GM19463 (cell line): ENCODE results near the gene SEMA6A.

Source experiments
- ATAC-seq: cut with Tn5 transposase; IDR thresholded peaks from one replicate; pipeline ENCODE4 v1.9.1; 2021; ENCODE audit warnings: mild to moderate bottlenecking, moderate library complexity; ENCODE audit not compliant: unreplicated experiment

The SEMA6A gene

DNA sequence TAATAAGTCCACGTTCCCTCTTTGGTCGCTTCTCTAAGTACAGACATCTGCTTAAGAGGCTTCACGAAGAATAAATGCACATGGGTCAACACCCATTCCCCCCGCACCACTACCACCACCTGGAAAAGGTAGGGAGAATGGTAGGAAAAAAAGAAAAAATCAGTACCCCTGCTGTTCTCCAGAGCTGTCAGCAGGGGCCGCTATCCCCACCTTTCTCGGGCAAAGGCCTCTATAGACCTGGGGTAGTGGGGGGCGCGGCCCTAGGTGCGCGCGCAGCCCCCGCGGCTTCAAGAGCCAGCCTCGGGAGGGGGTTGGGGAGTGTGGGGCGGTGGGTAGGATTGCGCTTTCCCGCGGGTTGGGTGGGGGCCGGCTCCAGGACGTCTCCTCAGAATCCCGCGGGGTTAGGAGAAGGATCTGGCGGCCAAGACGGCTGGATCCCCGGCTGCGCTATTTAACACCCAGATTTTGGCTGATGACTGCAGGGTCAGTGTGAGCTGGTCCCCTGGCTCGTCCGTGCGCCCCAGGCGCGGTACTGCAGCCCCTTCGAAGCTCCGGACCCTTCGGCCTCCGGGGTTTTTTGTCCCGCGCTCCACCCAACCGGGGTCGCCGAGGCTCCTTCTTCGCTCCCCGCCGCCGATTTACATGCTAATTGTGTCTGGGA is 1.6 kb upstream of the SEMA6A start:
- peak; percentile 31 for ATAC-seq

GRCh38 chr5:116575326-116576052 is 866 bp upstream of the SEMA6A start:
- ATAC-seq: no peak

DNA sequence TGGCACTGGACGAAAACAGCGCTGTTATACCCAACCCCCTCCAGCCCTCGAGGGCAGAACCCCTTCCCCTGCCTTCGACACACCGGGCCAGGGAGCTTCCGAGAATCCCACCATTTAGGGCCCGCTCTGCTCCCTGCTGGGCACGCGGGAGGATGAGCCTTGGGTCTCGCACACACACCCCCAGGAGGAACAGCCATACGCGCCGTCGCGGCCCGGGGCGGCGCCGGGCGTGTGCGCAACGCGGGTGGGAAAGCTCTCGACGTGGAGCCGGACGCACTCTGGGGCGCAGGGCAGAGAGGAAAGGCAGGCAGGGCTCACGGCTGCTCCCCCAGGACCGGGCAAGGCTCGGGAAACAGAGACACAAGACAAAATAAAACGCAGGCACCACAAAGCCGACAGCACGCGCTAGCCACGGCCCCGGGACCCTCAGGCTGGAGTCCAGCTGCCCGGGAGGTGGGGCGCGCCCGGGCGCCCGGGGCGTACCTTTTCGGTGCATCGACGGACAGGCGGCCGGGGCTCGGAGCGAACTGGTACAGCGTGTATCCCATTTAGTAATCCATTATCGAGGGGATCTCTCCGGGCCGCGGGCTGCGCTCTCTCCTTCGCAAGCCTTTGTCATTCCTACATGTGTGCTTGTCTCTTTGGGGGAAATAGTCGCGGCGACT is 789 bp downstream of the SEMA6A start:
- ATAC-seq: no peak

DNA sequence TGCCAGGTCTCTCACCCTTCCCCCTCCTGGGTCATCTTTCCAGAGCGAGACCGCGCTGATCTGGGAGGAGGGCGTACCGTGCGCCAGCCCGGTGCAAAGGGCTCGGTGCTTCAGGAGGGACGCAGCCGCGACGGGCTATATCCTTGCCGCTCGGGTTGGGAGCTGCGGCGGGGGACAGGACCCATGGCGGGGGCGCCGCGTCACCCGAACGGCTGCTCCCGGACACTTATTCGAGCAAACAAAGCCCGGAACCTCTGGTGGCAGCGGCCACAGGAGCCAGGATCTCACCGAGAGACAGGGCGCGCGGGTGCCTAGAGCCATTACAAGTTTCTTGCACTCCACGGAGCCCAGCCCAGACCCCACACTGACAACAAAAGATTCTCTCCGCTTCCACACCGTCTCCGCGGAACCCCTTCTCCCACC is 1.3 kb downstream of the SEMA6A start:
- ATAC-seq: no peak

DNA sequence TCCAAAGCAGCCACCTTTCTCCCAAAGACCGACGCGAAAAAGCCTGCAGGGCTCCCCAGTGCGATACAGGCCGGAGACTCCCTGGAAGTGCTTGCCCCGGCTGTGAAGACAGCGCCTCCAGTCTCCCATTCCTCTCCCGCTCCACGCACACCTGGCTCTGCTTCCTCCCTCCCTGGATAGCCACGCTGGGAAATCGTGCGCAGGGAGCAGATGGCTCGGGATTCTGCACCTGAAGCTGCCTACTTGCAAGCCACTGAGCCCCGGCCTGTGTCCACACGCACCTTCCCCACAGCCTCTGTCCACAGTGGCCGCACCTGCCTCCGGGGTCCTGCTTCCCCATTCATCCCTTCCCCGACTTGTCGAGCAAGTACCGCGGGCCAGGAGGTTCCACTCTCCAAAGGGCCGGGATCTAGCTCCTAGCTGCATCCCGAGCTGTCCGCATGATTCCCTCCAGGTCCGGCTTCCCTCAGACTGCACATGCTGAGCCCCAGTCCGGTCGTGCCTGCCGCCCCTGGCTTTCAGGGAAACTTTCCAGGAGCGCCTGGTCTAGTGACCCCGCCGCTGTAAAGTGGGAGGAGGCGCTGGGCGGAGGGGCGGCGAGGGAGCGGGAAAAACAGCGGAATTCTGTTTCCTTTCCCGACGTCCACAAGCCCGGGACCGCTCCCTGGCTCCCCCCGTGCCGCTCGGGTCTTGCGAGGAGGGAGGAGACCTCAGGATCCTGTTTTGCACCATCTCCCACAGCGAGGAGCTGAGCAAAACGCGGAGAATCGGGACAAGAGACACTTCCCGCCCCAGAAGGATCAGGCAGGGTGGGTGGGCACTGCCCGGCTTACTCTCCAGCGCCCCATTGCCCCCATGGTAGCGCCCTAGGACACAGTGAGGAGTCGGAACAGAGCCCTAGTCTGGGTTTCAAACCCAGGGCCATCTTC is 2.0 kb downstream of the SEMA6A start:
- no peak for ATAC-seq

DNA sequence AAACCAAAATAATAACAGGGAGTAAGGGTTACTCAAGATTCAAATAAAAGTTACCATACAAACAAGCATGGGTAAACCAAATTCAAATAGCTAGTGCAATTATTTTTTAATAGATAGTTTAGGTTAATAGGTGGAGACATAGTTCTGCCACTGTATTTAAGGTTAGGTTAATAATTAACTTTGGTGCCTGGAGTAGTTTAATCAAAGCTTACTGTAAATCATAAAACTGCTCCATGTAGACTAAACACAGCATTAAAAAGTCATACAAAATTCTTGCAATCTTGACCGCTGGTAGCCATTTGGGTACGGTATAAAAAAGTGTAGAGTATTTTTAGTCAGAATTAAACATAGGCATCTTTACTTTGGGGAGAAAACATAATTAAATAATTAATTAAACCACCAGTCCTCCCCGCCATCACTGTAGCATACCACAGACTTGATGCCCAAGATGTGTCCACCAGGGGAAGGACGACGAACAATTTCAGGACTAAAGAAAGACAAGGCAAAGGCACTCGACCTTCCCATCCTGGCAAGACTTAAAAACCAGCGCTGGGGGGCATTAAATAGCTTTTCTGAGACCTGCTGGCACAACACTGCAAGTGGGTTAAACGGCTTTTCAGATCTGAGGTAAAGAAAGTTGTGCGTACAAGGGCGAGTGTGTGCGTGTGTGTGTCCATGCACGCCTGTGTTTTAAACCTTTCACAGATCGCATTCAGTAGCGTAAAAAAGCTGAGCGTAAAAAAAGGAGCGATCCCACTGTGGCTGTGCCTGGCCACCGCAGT is 2.9 kb downstream of the SEMA6A start:
- ATAC-seq: no peak

GRCh38 chr5:116569999-116570398 is 4.6 kb downstream of the SEMA6A start:
- ATAC-seq: no peak

- no peak for ATAC-seq
These were observed 7.5 kb downstream of the SEMA6A start for GRCh38 chr5:116567106-116567505.

DNA sequence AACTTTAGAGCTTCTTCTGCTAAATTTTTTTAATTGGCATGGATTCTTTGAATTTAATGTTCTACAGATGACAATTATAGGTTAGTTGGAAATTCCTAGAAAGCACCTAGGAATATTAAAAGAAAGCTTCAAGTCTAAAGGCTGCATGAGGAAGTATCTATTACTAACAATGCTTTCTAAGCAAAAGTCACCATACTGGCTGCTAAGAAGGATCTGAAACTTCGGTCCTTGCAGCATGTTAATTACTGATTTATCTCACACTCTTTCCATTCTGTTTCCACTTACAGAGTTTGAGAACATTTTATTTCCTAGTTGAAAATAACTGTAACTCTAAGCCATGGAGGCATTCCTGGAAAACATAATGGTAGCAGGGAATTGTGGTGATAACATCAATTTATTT is 8.4 kb downstream of the SEMA6A start:
- peak; percentile 75 for ATAC-seq

DNA sequence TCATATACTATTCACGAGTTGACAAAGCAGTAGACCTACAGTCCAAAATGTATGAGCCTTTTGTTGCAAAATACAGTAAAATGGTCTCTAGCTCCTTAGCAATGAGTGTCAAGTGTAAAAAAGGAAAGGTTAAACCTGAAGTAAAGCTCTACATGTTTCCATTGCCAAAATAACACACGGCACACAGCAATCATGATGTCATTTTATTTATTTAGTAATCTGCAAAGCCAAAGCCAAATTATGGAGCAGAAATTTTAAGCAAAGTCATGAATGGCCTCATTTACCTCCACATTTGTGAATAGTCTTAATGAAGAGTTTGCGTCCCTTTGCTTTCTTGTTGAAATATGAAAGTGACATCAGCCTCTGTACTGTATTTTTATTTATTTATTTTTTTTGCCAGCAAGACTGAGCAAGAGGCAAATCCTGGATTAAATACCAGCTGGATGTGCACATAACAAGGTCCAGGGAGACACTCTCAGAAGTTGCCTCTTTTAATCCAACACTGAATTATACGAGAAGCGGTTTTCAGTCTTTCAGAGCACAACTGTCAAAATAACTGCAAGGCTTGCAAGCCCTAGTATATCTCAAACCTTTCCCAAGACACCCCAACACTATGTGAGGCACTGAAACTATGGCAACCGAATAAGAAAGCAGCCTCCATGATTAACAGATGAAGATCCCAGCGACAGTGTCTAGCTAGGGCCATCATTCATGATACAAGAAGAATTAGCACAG is 9.7 kb downstream of the SEMA6A start:
- no peak for ATAC-seq

- no peak for ATAC-seq
These were observed 10.3 kb downstream of the SEMA6A start for GRCh38 chr5:116564312-116564711.

DNA sequence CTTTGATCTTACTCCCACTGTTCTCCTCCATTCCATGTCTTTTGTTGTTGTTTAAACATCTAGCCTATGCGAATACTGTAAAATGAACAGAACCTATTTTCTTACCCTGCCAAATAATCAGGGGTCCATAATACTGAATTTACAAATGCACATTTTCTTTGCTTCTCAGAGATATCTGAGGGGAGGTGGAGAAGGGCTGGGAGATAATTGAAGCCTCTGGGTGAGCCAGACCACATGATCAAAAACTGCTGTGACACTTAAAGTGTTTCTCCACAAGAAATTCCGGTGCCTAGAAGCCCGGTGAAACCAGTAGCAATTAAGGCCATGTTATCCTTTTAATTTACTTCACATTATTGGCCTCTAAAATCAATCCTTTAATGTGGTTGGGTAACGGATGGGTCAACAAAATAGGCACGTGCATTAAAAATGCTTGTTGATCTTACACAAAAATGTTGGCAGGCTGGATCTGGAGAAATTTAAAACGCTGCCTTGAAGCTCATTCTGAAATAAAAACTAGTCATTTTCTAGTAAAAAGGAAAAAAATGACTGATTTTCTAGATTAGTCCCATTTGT is 10.8 kb downstream of the SEMA6A start:
- no peak for ATAC-seq

GRCh38 chr5:116562669-116563068 is 12.0 kb downstream of the SEMA6A start:
- ATAC-seq: no peak

- ATAC-seq: no peak
These were observed 13.0 kb downstream of the SEMA6A start for GRCh38 chr5:116561658-116562057.

GRCh38 chr5:116559673-116560164 is 14.9 kb downstream of the SEMA6A start:
- no peak for ATAC-seq

DNA sequence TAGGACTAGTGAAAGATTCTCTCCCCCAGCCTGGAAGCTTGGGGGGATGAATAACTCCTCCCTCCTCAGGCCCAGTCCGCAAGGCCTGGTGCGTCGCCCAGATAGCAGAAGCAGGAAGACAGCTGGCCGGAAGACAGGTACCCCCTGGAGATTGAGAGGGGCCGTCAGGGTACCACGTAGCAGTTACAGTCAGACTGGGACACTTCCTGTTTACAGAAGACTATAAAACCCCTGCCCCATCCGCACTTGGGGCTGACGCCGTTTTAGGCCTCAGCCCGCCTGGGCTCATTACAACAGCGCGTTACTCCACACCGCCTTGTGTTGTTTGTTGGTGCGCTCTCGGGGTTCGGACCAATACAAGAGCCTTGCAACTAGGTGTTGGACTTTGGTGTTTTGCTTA is 15.4 kb downstream of the SEMA6A start:
- no peak for ATAC-seq

DNA sequence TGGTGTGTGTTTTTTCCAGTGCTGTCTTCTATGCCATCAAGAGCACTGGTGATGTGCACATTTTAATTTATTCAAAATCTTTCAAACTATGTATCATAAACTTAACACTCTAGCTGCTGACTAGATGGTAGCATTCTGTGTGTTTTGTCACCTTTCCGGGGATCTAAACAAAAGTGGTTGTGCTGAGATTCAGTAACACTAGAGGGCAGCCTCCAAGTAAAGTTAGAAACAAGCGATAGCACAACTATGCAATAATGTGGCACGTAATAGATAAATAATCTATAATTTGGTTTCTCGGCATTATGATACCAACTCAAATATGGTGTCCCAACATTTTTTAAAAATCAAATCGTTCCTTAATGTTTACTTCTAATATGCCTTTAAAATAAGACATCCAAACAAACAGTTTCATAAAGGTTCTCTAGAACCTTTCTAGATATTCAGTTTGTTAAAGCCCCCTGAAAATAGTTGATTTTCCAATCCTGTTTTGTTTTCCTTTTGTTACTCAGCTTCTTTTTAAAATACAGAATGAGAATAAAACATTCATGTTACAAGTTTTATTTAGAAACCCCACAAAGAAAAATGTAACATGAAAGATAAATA is 16.9 kb downstream of the SEMA6A start:
- no peak for ATAC-seq

GRCh38 chr5:116554764-116555163 is 19.9 kb downstream of the SEMA6A start:
- ATAC-seq: no peak

- ATAC-seq: no peak
These were observed 21.3 kb downstream of the SEMA6A start for GRCh38 chr5:116553366-116553765.
